Measurements from ENCODE around the gene DSCAML1. TPM values are rescaled to one million over a fixed set of nuclear protein-coding genes. Genes with fewer than 3 reads are reported as not detected.

Gene DSCAML1
- total RNA-seq, 1 donor from 2014 or later: 0.09 TPM

DNA sequence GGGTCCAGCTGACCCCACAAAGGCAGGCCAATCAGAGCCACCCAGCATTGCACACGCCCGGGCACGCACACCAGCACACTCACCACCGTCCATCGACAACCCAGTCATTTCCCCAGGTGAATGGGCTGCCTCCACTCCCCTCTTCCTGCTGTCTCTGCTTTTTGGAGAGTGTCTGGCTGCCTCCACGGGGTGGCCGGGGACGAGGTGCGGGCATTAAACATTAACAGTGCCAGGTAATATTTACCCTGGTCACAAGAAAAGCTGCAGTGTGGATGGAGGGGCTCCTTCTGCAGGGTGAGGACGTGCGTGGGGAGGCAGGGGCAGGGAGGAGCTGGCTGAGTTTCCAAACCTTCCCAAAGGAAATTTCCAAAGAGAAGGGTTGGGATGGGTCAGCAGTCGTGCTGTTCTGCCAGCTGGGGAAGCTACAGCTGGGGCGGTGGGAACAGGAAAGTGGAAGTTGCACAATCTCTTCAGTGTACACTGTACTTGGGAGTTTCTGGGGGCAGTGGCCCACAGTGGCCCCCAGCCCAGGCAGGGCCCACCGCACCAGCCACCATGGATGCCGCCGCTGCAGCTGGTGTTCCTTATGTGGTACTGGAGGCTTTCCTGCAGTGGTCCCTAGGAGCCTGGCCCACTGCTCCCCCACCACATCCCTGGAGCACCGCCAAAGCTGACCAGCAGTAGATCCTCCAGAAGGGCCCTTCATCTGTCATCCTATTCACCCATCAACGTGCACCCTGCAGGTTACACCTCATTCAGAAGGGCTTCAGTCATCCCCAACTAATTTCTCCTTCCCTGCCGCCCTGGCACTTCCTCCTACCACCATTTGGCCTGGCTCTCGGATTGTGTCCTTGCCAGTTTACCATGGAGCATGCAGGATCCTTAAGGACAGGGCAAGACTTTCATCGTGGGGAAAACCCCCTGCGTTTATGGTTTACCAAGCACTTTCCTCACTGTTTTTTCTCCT, 27.8 kb upstream of the DSCAML1 start, which contains the start of gene FXYD2:
Gene FXYD2, minus strand, starts transcription at position 174 of the 967 bp plus-strand sequence. Its CDS starts 66 bp downstream, at position 108.
- H3K4me3 Mint-ChIP-seq: no peak within 1 kb of the TSS
- peaks cover 5% of the 10 kb centered on the region for H3K4me1 Mint-ChIP-seq
- peaks cover 3% of the 10 kb centered on the region for H3K27me3 Mint-ChIP-seq (ENCODE audit: low read depth)
- DNase-seq (ENCODE audit: low read depth, low spot score): no peak
- no peaks in the 10 kb centered on the region for H3K9me3 Mint-ChIP-seq
- H3K36me3 Mint-ChIP-seq (ENCODE audit: low read depth): no peaks in the 10 kb centered on the region
- TF ChIP-seq, protein P1, sequence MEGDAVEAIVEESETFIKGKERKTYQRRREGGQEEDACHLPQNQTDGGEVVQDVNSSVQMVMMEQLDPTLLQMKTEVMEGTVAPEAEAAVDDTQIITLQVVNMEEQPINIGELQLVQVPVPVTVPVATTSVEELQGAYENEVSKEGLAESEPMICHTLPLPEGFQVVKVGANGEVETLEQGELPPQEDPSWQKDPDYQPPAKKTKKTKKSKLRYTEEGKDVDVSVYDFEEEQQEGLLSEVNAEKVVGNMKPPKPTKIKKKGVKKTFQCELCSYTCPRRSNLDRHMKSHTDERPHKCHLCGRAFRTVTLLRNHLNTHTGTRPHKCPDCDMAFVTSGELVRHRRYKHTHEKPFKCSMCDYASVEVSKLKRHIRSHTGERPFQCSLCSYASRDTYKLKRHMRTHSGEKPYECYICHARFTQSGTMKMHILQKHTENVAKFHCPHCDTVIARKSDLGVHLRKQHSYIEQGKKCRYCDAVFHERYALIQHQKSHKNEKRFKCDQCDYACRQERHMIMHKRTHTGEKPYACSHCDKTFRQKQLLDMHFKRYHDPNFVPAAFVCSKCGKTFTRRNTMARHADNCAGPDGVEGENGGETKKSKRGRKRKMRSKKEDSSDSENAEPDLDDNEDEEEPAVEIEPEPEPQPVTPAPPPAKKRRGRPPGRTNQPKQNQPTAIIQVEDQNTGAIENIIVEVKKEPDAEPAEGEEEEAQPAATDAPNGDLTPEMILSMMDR (conservative IDR thresholded peaks at IDR 0.05): no peak
- H3K27ac Mint-ChIP-seq (ENCODE audit: unreplicated experiment): no peak within 1 kb of the TSS

DNA sequence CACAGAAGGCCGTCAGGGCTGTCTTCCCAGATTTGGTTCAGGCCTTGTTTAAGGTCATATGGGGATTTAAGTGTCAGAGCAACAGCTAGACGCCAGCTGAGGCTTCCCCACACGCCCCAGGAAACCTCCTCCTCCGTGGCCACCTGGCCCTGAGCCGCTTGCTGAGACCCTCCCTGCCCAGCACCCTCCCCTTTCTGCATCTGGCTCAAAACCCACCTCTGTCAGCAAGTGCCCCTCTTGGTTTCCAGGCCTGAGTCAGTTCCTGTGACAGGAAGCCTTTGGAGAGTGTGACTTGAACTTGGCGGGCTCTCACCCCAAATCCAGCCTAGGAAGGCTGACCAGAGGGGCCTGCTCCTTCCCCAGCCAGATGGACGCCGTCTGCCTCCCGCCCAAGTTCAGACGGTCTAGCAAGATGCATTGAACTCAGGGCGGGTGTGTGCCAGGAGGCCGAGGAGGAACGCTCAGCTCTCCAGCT, 27.0 kb upstream of the DSCAML1 start:
- H3K4me3 Mint-ChIP-seq: no peak overlapping the region
- peaks cover 9% of the 10 kb centered on the region for H3K4me1 Mint-ChIP-seq
- TF ChIP-seq, protein P1 (conservative IDR thresholded peaks at IDR 0.05): no peak
- no peaks in the 10 kb centered on the region for H3K9me3 Mint-ChIP-seq
- no peak for DNase-seq (ENCODE audit: low read depth, low spot score)
- no peak overlapping the region for H3K27ac Mint-ChIP-seq (ENCODE audit: unreplicated experiment)
- no peaks in the 10 kb centered on the region for H3K36me3 Mint-ChIP-seq (ENCODE audit: low read depth)
- H3K27me3 Mint-ChIP-seq (ENCODE audit: low read depth): peaks cover 3% of the 10 kb centered on the region

DNA sequence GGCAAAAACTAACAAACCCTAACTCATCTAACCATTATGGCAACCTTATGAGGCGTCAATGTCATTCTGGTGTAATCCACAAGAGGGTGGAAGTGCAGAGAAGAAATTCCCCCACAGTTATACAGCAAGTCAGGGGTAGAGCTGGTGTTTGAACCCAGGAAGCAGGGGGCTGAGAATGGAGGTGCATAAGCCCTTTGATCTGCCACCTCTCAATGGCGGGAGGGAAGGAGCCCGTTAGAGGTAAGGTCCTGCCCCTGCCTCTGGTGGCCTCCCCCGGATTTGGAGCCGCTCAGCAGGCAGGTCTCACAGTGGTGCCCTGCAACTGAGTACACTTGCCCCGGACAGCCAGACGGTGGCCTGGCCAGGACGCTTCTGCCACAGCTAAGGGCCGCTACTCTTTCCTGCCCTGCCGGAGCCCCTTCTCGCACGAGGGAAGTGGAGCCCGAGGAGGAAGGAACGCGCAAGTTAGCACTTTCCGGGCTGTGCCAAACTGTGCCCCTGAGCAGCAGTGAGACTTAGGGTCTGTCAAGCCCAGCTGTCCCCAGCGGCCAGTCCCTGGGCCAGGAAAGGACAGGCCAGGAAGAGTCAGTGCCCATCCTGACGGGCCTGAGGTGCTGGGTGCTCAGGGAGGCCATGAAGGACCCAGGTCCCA, 26.4 kb upstream of the DSCAML1 start:
- Mint-ChIP-seq H3K4me3 (no peak overlapping the region), H3K9me3 (no peaks in the 10 kb centered on the region), H3K27me3 (ENCODE audit: low read depth) (peaks cover 3% of the 10 kb centered on the region), H3K36me3 (ENCODE audit: low read depth) (no peaks in the 10 kb centered on the region), H3K27ac (ENCODE audit: unreplicated experiment) (no peak overlapping the region), H3K4me1 (peaks cover 10% of the 10 kb centered on the region)
- TF ChIP-seq, protein P1 (conservative IDR thresholded peaks at IDR 0.05): peak; percentile 45
- DNase-seq (ENCODE audit: low read depth, low spot score): no peak

DNA sequence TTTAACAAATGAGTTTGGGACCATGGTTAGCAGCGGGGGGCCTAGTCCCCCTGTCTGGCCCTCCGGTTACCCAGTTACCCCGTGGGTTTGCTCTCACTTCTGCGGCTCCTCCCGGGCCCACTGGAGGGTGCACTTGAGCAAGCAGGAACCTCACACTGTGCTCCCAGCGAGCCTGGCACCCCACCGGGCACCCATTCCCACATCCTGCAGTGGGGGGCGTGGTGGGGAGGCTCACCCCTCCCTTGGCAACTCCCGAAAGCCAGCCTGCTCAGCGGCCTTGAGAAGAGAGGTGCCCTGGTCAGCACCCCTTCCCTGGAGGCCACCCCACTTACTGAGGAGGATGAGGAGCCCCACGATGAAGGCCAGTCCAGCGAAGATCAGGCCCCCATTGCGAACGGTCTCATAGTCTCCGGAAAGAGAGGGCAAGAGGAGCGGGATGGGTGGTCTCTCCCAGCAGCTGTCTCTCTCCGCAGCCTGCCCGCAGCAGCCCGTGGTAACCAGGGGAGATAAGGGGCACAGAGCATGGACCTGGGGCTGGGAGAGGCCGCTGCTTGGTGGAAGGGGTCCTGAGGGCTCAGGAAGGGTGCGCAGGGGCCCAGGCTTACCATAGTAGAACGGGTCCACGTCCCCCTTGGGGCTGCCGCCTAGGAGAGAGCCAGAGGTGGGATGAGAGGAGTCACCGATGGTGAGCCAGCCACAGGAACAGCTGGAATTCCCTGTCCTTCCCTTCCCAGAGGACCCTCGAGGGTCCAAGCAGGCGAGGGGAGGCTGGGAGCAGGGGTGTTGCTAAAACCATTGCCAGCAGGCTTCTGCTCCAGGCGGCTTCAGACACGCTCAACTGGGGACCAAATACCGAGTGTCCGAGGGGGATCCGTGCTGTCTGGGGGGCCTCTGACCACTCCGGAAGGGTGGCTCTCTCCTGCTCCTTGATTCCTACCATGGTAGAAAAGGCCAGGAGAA, 25.3 kb upstream of the DSCAML1 start:
- Mint-ChIP-seq H3K27ac (ENCODE audit: unreplicated experiment) (no peak overlapping the region), H3K9me3 (no peaks in the 10 kb centered on the region), H3K4me1 (peaks cover 17% of the 10 kb centered on the region), H3K36me3 (ENCODE audit: low read depth) (no peaks in the 10 kb centered on the region), H3K27me3 (ENCODE audit: low read depth) (peaks cover 3% of the 10 kb centered on the region), H3K4me3 (no peak overlapping the region)
- DNase-seq (ENCODE audit: low read depth, low spot score): peak; percentile 43
- TF ChIP-seq, protein P1 (conservative IDR thresholded peaks at IDR 0.05): peak; percentile 62

DNA sequence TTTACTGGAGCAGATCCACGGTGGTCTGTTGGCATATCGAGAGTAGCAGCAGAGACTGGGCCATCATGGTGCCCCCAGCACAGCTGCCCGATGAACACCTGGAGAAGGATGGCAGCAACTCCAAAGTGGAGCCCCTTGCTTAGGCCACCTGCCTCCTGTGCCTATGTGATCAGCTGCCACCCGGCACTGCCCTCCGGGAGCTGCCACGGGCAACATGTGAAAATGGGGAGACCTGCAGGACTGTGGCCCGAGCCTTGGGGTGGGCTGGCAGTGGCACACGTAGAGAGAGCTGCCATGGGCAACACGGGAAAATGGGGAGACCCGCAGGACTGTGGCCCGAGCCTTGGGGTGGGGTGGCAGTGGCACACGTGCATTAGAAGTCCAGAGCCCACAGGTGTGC, 24.4 kb upstream of the DSCAML1 start:
- H3K27ac Mint-ChIP-seq (ENCODE audit: unreplicated experiment): no peak overlapping the region
- H3K4me1 Mint-ChIP-seq: peaks cover 23% of the 10 kb centered on the region
- no peak overlapping the region for H3K4me3 Mint-ChIP-seq
- TF ChIP-seq, protein P1 (conservative IDR thresholded peaks at IDR 0.05): no peak
- no peaks in the 10 kb centered on the region for H3K9me3 Mint-ChIP-seq
- no peak for DNase-seq (ENCODE audit: low read depth, low spot score)
- no peaks in the 10 kb centered on the region for H3K27me3 Mint-ChIP-seq (ENCODE audit: low read depth)
- no peaks in the 10 kb centered on the region for H3K36me3 Mint-ChIP-seq (ENCODE audit: low read depth)

Data from neural crest cell (in vitro differentiated cells).